ENCODE results near the gene PRR18. TPM values are rescaled to one million over a fixed set of nuclear protein-coding genes. Genes with fewer than 3 reads are reported as not detected.

Gene PRR18
- total and polyA plus RNA-seq, 11 donors: 0.07 to 0.12 (median 0.10) TPM; not detected in 5

DNA sequence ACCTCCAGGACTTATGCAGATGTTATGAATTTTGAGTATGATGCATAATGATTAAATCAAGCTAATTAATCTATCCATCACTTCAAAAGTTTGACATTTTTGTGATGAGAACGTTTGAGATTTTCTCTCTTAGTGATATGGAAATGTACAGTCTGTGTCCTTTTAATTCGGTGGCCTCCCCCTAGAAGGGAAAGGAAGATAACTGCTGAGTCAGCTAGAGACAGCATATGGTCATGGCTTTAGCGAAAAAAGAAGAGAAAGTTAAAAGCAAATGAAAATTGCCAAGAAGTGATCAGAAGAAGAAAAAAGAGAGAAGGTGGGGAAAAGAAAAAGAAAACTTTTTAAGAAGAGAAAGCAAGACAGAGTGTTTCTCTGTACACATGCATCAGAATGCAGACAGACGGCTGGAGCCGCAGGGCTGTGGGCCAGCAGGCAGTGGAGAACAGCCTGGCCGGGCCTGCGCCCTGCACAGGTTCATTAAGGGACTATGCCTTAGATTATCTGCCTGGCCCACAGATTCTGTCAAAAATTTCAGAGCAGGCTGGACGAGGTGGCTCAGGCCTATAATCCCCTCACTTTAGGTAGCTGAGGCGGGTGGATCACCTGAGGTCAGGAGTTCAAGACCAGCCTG is 7.7 kb downstream of the PRR18 start:
- Histone ChIP-seq H3K27ac (no peak overlapping the region), H3K4me3 (no peak overlapping the region), H3K9me3 (no peaks in the 10 kb centered on the region), H3K36me3 (no peaks in the 10 kb centered on the region), H3K4me1 (no peaks in the 10 kb centered on the region), H3K27me3 (peaks cover 0 to 40% (median 5%) of the 10 kb centered on the region in 9 donors)
- intact Hi-C loops (cut with DNase I): no loop called here
- DNase-seq (no peak), ATAC-seq (no peak)
- TF ChIP-seq, protein P1, sequence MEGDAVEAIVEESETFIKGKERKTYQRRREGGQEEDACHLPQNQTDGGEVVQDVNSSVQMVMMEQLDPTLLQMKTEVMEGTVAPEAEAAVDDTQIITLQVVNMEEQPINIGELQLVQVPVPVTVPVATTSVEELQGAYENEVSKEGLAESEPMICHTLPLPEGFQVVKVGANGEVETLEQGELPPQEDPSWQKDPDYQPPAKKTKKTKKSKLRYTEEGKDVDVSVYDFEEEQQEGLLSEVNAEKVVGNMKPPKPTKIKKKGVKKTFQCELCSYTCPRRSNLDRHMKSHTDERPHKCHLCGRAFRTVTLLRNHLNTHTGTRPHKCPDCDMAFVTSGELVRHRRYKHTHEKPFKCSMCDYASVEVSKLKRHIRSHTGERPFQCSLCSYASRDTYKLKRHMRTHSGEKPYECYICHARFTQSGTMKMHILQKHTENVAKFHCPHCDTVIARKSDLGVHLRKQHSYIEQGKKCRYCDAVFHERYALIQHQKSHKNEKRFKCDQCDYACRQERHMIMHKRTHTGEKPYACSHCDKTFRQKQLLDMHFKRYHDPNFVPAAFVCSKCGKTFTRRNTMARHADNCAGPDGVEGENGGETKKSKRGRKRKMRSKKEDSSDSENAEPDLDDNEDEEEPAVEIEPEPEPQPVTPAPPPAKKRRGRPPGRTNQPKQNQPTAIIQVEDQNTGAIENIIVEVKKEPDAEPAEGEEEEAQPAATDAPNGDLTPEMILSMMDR (IDR thresholded peaks at IDR 0.05): no peak
- no peak for TF ChIP-seq POLR2A (IDR thresholded peaks at IDR 0.05)
- 79 to 86% (median 81%) methylated on average over 9 of the region's 9 CpGs for WGBS, 4 donors

DNA sequence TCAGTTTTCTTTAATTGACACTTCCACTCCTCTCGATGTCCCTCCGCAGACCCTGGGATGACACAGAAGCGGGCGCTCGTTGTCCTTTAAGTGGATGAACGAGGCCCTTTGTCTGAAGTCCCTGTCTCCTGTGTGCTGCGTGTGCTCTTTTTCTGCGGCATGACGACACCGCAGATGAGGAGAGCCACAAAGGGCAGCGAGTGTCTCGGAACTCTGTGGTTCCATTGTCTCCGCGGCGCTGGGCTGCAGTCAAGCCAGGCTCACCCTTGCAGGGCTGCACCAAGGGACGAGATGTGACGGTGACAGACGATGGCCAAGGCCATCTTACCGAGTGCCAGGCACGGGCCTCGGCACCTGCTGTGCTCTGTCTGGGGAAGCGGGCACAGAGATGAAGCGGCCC is 10.6 kb downstream of the PRR18 start:
- no peak for DNase-seq
- TF ChIP-seq, protein P1 (IDR thresholded peaks at IDR 0.05): no peak
- no peak for TF ChIP-seq POLR2A (IDR thresholded peaks at IDR 0.05)
- H3K9me3 ChIP-seq: no peaks in the 10 kb centered on the region
- no peak for ATAC-seq
- H3K27ac ChIP-seq: no peak overlapping the region
- H3K4me1 ChIP-seq: no peaks in the 10 kb centered on the region
- no peak overlapping the region for H3K4me3 ChIP-seq
- no peaks in the 10 kb centered on the region for H3K36me3 ChIP-seq
- intact Hi-C loops (cut with DNase I): no loop called here
- WGBS, 4 donors: 92 to 94% (median 94%) methylated on average over 17 to 23 of the region's 23 CpGs
- peaks cover 0 to 42% (median 1%) of the 10 kb centered on the region in 9 donors for H3K27me3 ChIP-seq

DNA sequence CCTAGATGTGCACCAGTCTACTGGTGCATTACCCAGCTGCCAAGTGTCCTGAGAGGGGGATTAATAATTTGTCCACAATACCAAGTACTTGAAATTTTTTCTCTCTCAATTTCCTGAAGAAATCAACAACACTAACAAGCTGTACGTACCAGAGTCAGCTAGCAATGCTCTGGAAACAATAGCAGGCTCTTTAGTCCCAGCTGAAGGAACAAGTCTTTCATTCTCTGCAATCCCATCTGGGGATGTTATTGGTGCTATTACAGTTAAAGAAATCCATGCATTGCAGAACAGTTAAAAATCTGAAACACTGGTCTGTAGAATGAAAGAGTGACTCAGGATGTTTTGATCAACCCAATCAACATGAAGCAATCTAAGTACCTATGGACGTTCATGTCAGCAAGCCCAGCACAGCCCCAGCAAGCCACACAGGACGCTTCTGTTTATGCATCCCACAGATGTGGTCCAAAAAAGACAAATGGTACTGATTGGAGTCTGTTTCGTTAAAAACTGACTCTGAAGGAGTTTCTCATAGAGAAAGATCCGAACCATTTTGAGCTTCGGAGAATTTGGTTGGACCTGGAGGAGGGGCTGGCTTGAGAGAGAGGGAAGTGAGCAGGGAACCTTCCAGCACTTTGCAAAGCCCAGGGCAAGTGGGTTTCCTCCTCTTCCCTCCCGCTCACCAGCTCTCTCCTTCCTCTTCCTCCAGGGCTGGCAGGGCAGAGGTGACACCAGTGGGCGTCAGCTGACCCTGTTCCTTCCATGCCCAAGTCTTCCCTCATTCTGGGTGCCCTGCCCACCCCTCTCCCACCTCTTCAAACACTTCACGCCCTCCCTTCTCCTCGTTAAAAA is 11.9 kb downstream of the PRR18 start:
- no peak overlapping the region for H3K27ac ChIP-seq
- ATAC-seq (no peak), DNase-seq (no peak)
- H3K4me1 ChIP-seq: no peaks in the 10 kb centered on the region
- TF ChIP-seq POLR2A (IDR thresholded peaks at IDR 0.05): no peak
- TF ChIP-seq, protein P1 (IDR thresholded peaks at IDR 0.05): no peak
- intact Hi-C loops (cut with DNase I): no loop called here
- WGBS, 4 donors: 79 to 83% (median 79%) methylated on average over 10 of the region's 10 CpGs
- H3K4me3 ChIP-seq: no peak overlapping the region
- H3K36me3 ChIP-seq: no peaks in the 10 kb centered on the region
- H3K27me3 ChIP-seq: peaks cover 0 to 43% (median 4%) of the 10 kb centered on the region in 9 donors
- no peaks in the 10 kb centered on the region for H3K9me3 ChIP-seq

Measured in heart left ventricle (tissue), 16 donors.